Neutrophil (primary cell): ENCODE measurements around the gene BAZ2B.

Source experiments
- H3K27ac ChIP-seq: fragments of 200-600 bp; sonication (generic); 2 replicates; pipeline ENCODE4 v1.5.1; 2016; ENCODE audit warnings: mild to moderate bottlenecking, moderate library complexity
- H3K27me3 ChIP-seq: fragments of 200-600 bp; sonication (generic); 2 replicates; pipeline ENCODE4 v1.6.0; 2016; ENCODE audit warnings: mild to moderate bottlenecking
- H3K36me3 ChIP-seq: fragments of 200-600 bp; sonication (generic); 2 replicates; pipeline ENCODE4 v1.5.1; 2017
- H3K4me1 ChIP-seq, 2 experiments: fragments of 200-600 bp in 1 of 2; sonication (generic) in 1 of 2; 1 replicate in 1 of 2; 2 replicates in 1 of 2; pipeline versions ENCODE4 v1.5.1 to v1.6.1; 2013 to 2016; ENCODE audit warnings: low read depth in 1 of 2, low read length in 1 of 2, mild to moderate bottlenecking in 1 of 2, moderate library complexity in 1 of 2; ENCODE audit not compliant: control insufficient read depth in 1 of 2, insufficient read depth in 1 of 2
- H3K4me3 ChIP-seq, 2 experiments: fragments of 200-600 bp in 1 of 2; sonication (generic) in 1 of 2; 1 replicate in 1 of 2; 2 replicates in 1 of 2; pipeline ENCODE4 v1.5.1; 2013 to 2016; ENCODE audit warnings: low read depth in 1 of 2, low read length in 1 of 2, mild to moderate bottlenecking in 1 of 2, moderate library complexity in 1 of 2
- H3K9me3 ChIP-seq: fragments of 200-600 bp; sonication (generic); 2 replicates; pipeline ENCODE4 v1.5.1; 2016
- CTCF ChIP-seq: fragments of 200-600 bp; sonication (generic); IDR thresholded peaks from 2 replicates; pipeline ENCODE4 v1.5.1; 2016; ENCODE audit warnings: antibody characterized with exemption

BAZ2B gene

GRCh38 chr2:159573294-159573693, 43.1 kb downstream of the BAZ2B start:
- no peaks in the 10 kb centered on the region for H3K9me3 ChIP-seq
- H3K27me3 ChIP-seq: no peaks in the 10 kb centered on the region
- H3K36me3 ChIP-seq: no peaks in the 10 kb centered on the region
- H3K4me3 ChIP-seq: peak overlapping the region in 1 of 2 experiments; percentile 37
- TF ChIP-seq CTCF: no peak
- peak overlapping the region; percentile 98 for H3K27ac ChIP-seq
- H3K4me1 ChIP-seq: peaks cover 75 to 94% of the 10 kb centered on the region in 2 experiments

GRCh38 chr2:159572459-159572858, 43.9 kb downstream of the BAZ2B start:
- no peaks in the 10 kb centered on the region for H3K27me3 ChIP-seq
- peak overlapping the region in 1 of 2 experiments; percentile 37 for H3K4me3 ChIP-seq
- TF ChIP-seq CTCF: no peak
- peak overlapping the region; percentile 98 for H3K27ac ChIP-seq
- peaks cover 69 to 92% of the 10 kb centered on the region in 2 experiments for H3K4me1 ChIP-seq
- H3K36me3 ChIP-seq: peaks cover 3% of the 10 kb centered on the region
- H3K9me3 ChIP-seq: no peaks in the 10 kb centered on the region

GRCh38 chr2:159571540-159572260, 44.6 kb downstream of the BAZ2B start:
- no peak for TF ChIP-seq CTCF

GRCh38 chr2:159564081-159564480, 52.3 kb downstream of the BAZ2B start:
- Histone ChIP-seq H3K4me3 (no peak overlapping the region), H3K9me3 (no peaks in the 10 kb centered on the region), H3K4me1 (peaks cover 63 to 66% of the 10 kb centered on the region in 2 experiments), H3K27ac (peak overlapping the region; percentile 82), H3K36me3 (peaks cover 6% of the 10 kb centered on the region), H3K27me3 (no peaks in the 10 kb centered on the region)
- TF ChIP-seq CTCF: no peak

More at GRCh38 chr2:159571540-159572260, 44.6 kb downstream of the BAZ2B start:
- peak overlapping the region; percentile 98 for H3K27ac ChIP-seq
- H3K36me3 ChIP-seq: peaks cover 6% of the 10 kb centered on the region
- no peaks in the 10 kb centered on the region for H3K9me3 ChIP-seq
- no peaks in the 10 kb centered on the region for H3K27me3 ChIP-seq
- H3K4me1 ChIP-seq: peaks cover 62 to 85% of the 10 kb centered on the region in 2 experiments
- H3K4me3 ChIP-seq: peak overlapping the region in 1 of 2 experiments; percentile 37

GRCh38 chr2:159562248-159562647, 54.1 kb downstream of the BAZ2B start:
- peaks cover under 1% of the 10 kb centered on the region for H3K36me3 ChIP-seq

More at GRCh38 chr2:159562248-159562647, 54.1 kb downstream of the BAZ2B start:
- H3K4me3 ChIP-seq: peak overlapping the region; percentile 5 to 6
- H3K27ac ChIP-seq: peak overlapping the region; percentile 82
- H3K9me3 ChIP-seq: no peaks in the 10 kb centered on the region
- H3K27me3 ChIP-seq: no peaks in the 10 kb centered on the region
- no peak for TF ChIP-seq CTCF
- H3K4me1 ChIP-seq: peaks cover 71 to 75% of the 10 kb centered on the region in 2 experiments
